ENCODE results near the gene CTNND2.

Gene CTNND2

GRCh38 chr5:11777096-11777495 is 127.2 kb downstream of the CTNND2 start:
- no peak for DNase-seq (ENCODE audit: low read depth, low spot score)

GRCh38 chr5:11770310-11770709 is 133.9 kb downstream of the CTNND2 start:
- no peak for DNase-seq (ENCODE audit: low read depth, low spot score)

GRCh38 chr5:11760934-11761603 is 143.2 kb downstream of the CTNND2 start:
- DNase-seq (ENCODE audit: low read depth, low spot score) = no peak

- no peak for DNase-seq (ENCODE audit: low read depth, low spot score)
Observed at GRCh38 chr5:11758321-11758720, 145.9 kb downstream of the CTNND2 start.

GRCh38 chr5:11757661-11758060 is 146.6 kb downstream of the CTNND2 start:
- no peak for DNase-seq (ENCODE audit: low read depth, low spot score)

GRCh38 chr5:11737010-11737409 is 167.2 kb downstream of the CTNND2 start:
- DNase-seq (ENCODE audit: low read depth, low spot score) = no peak

- no peak for DNase-seq (ENCODE audit: low read depth, low spot score)
Observed at GRCh38 chr5:11734369-11734768, 169.9 kb downstream of the CTNND2 start.

GRCh38 chr5:11733840-11734192 is 170.4 kb downstream of the CTNND2 start:
- no peak for DNase-seq (ENCODE audit: low read depth, low spot score)

- DNase-seq (ENCODE audit: low read depth, low spot score) = no peak
Observed at GRCh38 chr5:11733185-11733839, 170.9 kb downstream of the CTNND2 start.

- DNase-seq (ENCODE audit: low read depth, low spot score) = no peak
Observed at GRCh38 chr5:11724940-11725339, 179.3 kb downstream of the CTNND2 start.

- DNase-seq (ENCODE audit: low read depth, low spot score) = no peak
Observed at GRCh38 chr5:11719888-11720481, 184.3 kb downstream of the CTNND2 start.

- DNase-seq (ENCODE audit: low read depth, low spot score) = no peak
Observed at GRCh38 chr5:11715461-11716196, 188.6 kb downstream of the CTNND2 start.

GRCh38 chr5:11711932-11712331 is 192.3 kb downstream of the CTNND2 start:
- no peak for DNase-seq (ENCODE audit: low read depth, low spot score)

GRCh38 chr5:11709021-11709420 is 195.2 kb downstream of the CTNND2 start:
- DNase-seq (ENCODE audit: low read depth, low spot score) = no peak

- no peak for DNase-seq (ENCODE audit: low read depth, low spot score)
Observed at GRCh38 chr5:11704916-11705315, 199.3 kb downstream of the CTNND2 start.

GRCh38 chr5:11700391-11700790 is 203.9 kb downstream of the CTNND2 start:
- no peak for DNase-seq (ENCODE audit: low read depth, low spot score)

GRCh38 chr5:11692636-11693035 is 211.6 kb downstream of the CTNND2 start:
- DNase-seq (ENCODE audit: low read depth, low spot score) = no peak

- DNase-seq (ENCODE audit: low read depth, low spot score) = no peak
Observed at GRCh38 chr5:11687498-11687897, 216.7 kb downstream of the CTNND2 start.

GRCh38 chr5:11684607-11685006 is 219.6 kb downstream of the CTNND2 start:
- no peak for DNase-seq (ENCODE audit: low read depth, low spot score)

- no peak for DNase-seq (ENCODE audit: low read depth, low spot score)
Observed at GRCh38 chr5:11683666-11684065, 220.6 kb downstream of the CTNND2 start.

- DNase-seq (ENCODE audit: low read depth, low spot score) = no peak
Observed at GRCh38 chr5:11681796-11682195, 222.4 kb downstream of the CTNND2 start.

GRCh38 chr5:11679676-11680075 is 224.6 kb downstream of the CTNND2 start:
- DNase-seq (ENCODE audit: low read depth, low spot score) = no peak

- no peak for DNase-seq (ENCODE audit: low read depth, low spot score)
Observed at GRCh38 chr5:11675184-11675583, 229.1 kb downstream of the CTNND2 start.
